Cardiac septum (tissue), 1 donor: ENCODE data around the gene CRHR1. TPM values are rescaled to one million over a fixed set of nuclear protein-coding genes. Genes with fewer than 3 reads are reported as not detected.

ENCODE experiments used
- DNase-seq: peaks from one replicate; pipeline ENCODE4 v3.0.0-alpha.2; 2020; ENCODE audit warnings: low spot score
- intact Hi-C: fragments of 100-400 bp; cut with DNase I; formaldehyde crosslinking; loops from one replicate; pipeline ENCODE4 v1.14.0; 2022
- total RNA-seq: library from RNA; stranded (reverse); fragmentation: NEBNext Ultra II Directional; extraction: Animal tissue kit (Norgen Biotek cat#: 25700); gene quantifications from one replicate; pipeline ENCODE4 v1.2.1, GENCODE V29; 2021
- donor health status: DM: no; HTN: no; CAD: no.

Gene CRHR1
- total RNA-seq, 1 donor from 2014 or later: not detected

- intact Hi-C loops: loop anchor here (10.0 kb wide), 2 partner anchors 113 to 443 kb away; no protein-coding TSS in a partner anchor
- no peak for DNase-seq
Observed at GRCh38 chr17:45837603-45838002, 53.5 kb downstream of the CRHR1 start.

DNA sequence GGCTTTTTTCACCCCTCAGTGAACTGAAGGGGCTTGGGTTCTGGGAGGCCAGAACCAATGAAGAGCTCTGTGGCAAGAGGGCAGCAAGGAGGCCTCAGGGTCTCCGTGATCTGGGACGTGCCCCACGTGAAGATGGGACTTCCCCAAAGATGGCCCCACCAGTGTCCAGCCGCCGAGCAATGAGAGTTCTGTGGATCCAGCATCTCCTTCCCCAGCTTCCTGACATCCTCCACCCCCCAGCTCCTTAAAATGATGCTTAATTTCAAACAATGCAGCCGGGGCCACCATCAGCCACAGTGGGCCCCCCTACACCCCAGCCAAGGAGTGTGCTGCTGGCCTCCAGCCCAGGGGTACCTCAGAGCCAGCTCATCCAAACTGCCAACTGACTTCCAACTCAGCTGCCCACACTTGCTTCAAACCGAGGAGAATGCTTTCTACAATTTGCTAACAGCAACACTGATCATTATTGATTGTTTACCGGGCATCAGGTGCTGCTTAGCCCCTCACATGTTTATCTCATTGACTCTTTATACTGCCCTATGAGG, 54.7 kb downstream of the CRHR1 start:
- intact Hi-C loops: loop anchor here (10.0 kb wide), 2 partner anchors 114 to 444 kb away; no protein-coding TSS in a partner anchor
- no peak for DNase-seq

DNA sequence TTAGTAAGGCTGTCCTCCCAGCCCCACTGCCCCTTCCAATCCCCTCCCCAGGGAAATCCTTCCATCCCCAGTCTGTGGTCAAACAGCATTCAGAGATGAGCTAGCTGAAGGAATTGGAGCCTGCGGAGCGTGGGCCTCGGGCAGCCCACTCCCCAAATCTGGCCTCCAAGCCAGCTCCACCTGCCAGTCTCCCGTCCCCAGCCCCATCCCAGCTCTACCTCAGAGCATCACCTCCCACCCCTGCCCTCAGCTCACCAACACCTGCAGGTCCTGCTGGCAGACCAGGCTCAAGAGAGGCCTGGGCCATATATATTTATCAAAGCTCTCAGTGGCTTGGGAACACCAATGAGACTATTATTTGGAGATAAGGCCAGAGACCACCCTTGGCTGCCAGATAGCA, 55.3 kb downstream of the CRHR1 start:
- no peak for DNase-seq
- intact Hi-C loops: loop anchor here (10.0 kb wide), 2 partner anchors 115 to 445 kb away; no protein-coding TSS in a partner anchor

DNA sequence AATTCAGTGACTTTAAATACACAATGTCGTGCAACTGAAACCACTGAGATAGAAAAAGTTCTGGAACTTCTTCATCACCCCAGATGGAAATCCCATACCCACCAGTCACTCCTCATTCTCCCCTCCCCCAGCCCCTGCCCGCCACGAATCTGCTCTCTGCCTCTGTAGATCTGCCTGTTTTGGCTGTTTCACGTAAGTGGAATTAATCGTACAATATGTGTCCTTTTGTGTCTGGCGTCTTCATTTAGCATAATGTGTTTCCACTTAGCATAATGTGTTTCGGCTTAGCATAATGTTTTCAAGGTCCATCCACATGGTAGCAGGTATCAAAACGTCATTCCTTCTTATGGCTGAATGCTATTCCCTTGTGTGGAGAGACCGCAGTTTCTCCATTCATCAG, 57.1 kb downstream of the CRHR1 start:
- intact Hi-C loops: no loop called here
- no peak for DNase-seq

- intact Hi-C loops: no loop called here
- no peak for DNase-seq
Observed at GRCh38 chr17:45841883-45842525, 57.9 kb downstream of the CRHR1 start.

- intact Hi-C loops: no loop called here
- no peak for DNase-seq
Observed at GRCh38 chr17:45843722-45844121, 59.6 kb downstream of the CRHR1 start.

DNA sequence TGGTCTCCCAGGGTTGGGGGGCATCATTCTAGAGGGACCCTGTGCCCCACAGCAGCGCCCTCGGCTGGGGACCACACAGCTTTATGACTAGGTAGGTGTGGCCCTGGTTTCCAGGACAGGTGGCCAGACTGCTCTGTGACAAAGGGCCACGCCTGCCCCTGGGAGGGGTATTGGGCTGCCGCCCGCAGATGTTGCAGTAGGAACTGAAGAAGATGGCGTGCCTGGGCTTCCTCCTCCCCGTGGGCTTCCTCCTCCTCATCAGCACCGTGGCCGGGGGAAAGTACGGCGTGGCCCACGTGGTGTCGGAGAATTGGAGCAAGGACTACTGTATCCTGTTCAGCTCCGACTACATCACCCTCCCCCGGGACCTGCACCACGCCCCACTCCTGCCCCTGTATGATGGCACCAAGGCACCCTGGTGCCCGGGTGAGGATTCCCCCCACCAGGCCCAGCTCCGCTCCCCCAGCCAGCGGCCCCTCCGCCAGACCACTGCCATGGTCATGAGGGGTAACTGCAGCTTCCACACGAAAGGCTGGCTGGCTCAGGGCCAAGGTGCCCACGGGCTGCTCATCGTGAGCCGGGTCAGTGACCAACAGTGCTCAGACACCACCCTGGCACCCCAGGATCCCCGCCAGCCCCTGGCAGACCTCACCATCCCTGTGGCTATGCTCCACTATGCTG, 60.7 kb downstream of the CRHR1 start, which contains the start of gene SPPL2C:
Gene SPPL2C (plus strand): TSS at position 187 of the 681 bp plus-strand sequence. CDS start 26 bp downstream, at position 213.
- no peak for DNase-seq
- intact Hi-C loops: no loop called here

DNA sequence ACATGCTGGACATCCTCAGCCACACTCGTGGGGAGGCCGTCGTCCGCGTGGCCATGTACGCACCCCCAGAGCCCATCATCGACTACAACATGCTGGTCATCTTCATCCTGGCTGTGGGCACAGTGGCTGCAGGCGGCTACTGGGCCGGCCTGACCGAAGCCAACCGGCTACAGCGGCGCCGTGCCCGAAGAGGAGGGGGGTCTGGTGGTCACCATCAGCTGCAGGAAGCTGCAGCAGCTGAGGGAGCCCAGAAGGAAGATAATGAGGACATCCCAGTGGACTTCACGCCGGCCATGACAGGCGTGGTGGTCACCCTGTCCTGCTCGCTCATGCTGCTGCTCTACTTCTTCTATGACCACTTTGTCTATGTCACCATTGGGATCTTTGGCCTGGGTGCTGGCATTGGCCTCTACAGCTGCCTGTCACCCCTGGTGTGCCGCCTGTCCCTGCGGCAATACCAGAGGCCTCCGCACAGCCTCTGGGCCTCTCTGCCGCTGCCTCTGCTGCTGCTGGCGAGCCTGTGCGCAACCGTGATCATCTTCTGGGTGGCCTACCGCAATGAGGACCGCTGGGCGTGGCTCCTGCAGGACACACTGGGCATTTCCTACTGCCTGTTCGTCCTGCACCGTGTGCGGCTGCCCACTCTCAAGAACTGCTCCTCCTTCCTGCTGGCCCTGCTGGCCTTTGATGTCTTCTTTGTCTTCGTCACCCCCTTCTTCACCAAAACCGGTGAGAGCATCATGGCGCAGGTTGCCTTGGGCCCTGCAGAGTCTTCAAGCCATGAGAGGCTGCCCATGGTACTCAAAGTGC, 61.5 kb downstream of the CRHR1 start:
- DNase-seq: no peak
- intact Hi-C loops: no loop called here

DNA sequence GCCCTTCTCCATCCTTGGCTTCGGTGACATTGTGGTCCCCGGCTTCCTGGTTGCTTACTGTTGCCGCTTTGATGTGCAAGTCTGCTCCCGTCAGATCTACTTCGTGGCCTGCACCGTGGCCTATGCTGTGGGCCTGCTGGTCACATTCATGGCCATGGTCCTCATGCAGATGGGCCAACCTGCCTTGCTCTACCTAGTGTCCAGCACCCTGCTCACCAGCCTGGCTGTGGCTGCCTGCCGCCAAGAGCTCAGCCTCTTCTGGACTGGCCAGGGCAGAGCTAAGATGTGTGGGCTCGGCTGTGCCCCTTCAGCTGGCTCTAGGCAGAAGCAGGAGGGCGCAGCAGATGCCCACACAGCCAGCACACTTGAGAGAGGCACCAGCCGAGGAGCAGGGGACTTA, 62.1 kb downstream of the CRHR1 start:
- DNase-seq: no peak
- intact Hi-C loops: no loop called here

DNA sequence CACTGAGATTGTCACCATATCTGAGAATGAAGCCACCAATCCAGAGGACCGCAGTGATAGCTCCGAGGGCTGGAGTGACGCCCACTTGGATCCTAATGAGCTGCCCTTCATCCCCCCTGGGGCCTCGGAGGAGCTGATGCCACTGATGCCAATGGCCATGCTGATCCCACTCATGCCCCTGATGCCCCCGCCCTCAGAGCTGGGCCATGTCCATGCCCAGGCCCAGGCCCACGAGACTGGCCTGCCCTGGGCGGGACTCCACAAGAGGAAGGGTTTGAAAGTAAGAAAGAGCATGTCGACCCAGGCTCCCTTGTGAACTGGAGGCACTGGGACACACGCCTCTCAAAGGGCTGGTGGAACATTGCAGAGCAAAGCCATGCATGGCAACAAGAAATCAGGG, 62.5 kb downstream of the CRHR1 start:
- intact Hi-C loops: no loop called here
- DNase-seq: no peak

GRCh38 chr17:45847101-45847500, 63.0 kb downstream of the CRHR1 start:
- DNase-seq: no peak
- intact Hi-C loops: no loop called here

DNA sequence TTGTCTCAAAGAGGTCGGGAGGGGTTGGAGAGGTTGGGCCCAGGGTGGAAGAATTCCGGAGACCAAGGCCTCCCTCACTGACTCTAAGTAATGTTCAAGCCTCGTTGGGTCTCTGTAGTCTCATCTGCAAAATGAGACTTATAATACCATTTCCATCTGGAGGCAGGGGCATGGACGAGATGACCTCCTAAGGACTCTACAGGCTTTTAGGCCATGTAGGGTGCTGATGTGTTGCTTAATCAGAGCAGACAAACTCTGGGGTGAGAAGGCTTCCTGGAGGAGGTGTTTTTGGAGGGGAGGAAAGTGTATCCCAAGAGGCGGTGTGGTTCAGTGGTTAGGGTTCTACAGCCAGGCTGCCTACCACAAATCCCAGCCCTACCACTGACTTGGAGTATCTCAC, 63.6 kb downstream of the CRHR1 start:
- intact Hi-C loops: no loop called here
- no peak for DNase-seq

GRCh38 chr17:45848405-45848804, 64.3 kb downstream of the CRHR1 start:
- DNase-seq: no peak
- intact Hi-C loops: no loop called here

DNA sequence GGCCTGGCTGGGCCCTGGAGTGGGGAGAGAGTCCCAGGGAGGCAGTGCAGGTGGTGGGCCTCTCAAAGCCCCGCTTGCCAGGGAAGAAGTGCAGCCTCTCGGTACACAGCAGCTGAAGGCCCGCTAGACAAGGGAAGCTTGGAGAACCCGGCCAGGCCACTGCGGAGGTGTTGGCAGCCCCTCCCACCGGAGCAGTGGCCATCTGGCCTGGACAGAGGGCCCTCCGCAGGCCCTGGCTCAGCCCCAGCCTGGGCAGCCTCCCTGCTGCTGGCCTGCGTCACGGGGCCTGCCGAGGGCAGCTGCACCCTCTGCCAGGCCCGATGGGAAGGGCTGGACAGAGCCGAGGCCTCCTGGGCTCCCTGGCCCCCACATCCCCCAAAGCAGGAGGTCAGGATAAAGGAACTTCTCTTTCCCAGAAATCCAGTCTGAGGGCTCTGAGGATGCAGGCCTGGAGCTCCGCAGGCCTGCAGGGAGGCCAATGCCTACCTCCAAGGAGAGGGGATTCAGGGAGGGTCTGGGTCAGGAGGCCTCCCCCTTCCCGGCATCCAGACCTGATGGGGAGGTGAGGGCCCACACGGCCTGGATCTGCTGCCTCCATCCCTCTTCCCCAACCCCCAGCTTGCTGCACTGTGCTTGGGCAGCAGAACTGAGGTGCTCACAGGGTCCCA, 64.9 kb downstream of the CRHR1 start:
- intact Hi-C loops: no loop called here
- DNase-seq: no peak

GRCh38 chr17:45849536-45849990, 65.4 kb downstream of the CRHR1 start:
- intact Hi-C loops: no loop called here
- DNase-seq: no peak

DNA sequence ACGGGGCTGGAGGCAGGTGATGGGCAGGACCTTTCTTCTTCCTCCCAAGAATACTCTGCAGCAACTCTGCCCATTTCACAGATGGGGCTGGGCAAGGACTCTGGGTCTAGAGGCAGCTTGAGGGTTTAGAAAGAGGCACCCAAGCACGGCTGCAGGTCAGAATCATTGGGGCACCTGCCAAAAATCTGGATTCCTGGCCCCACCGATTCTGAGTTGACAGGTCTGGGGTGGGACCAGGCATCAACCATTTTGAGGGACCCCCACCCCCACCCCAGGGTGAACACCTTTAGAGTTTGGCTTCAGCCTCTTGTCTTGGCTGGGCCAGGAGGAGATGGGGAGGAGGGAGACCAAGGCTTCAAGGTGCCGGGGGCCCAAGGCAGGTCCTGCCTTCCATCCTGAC, 65.9 kb downstream of the CRHR1 start:
- no peak for DNase-seq
- intact Hi-C loops: no loop called here

DNA sequence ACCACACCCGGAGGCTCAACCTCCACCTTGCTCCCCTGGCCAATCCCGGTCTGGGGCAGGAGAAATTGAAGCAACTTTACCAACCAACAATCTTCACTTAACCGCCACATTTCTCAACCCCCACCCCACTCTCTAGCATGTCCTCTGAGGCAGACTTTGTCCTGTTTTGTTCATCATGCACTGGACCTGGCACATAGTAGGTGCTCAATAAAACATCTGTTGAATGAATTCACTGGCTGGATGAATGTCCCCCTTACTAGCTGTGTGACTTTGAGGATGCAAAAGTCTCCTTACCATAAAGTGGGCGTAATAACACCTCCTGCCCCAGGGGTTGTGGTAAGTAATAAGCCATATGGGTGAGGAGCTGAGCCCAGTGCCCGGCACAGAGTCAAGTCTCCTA, 66.3 kb downstream of the CRHR1 start:
- intact Hi-C loops: no loop called here
- DNase-seq: no peak

DNA sequence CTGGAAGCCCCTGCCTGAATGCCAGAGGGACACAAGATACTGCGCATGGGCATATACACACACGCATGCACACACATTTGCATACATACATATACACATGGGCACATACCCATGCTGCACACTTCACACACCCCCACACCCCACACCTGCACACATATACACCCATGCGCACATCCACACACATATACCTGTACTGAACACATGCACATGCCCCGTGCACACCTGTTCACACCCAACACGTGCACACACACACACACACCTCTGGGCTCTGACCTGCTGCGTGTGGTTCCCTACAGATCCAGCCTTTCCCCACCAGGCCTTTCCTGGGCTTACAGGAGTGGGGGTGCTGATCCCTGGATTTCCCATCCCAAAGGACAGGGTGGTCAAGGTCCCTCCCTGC, 66.9 kb downstream of the CRHR1 start:
- DNase-seq: no peak
- intact Hi-C loops: no loop called here

GRCh38 chr17:45851464-45851863, 67.3 kb downstream of the CRHR1 start:
- DNase-seq: no peak
- intact Hi-C loops: no loop called here

DNA sequence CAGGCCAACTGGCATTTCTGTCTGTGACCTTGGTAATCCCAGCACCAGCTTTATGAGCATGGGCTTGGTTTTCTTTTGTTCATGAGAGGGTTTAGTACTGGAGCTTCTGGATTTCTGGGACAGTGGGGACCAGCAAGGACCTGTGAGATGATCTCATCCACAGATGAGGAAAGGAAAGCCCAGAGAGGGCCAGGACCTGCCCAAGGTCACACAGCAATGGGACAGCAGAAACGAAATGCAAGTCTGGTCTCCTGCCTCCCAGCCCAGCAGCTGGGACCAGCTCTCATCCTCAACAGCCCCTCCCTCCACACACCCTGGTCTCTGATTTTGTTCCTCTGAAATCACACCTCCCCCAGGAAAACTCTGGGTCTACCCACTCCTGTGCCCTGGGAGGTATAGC, 67.8 kb downstream of the CRHR1 start:
- intact Hi-C loops: no loop called here

More for the DNA sequence above, 67.8 kb downstream of the CRHR1 start:
- no peak for DNase-seq
